Thyroid gland (tissue), 4 donors: ENCODE measurements around the gene NYNRIN.
A peak's percentile ranks its signal among the peaks of the same experiment; 100 is the strongest.

Experiments
- CTCF ChIP-seq, 6 experiments: fragments of 200-600 bp in 3 of 6; fragments of 450-650 bp in 3 of 6; sonication (generic) in 3 of 6; IDR thresholded peaks; one replicate each; pipeline ENCODE4 v1.5.1; 2016 to 2019; ENCODE audit warnings: antibody characterized with exemption in 6 of 6, mild to moderate bottlenecking in 2 of 6, inconsistent platforms in 1 of 6, moderate library complexity in 1 of 6
- POLR2A ChIP-seq, 2 donors: fragments of 450-650 bp; IDR thresholded peaks; one replicate each; pipeline ENCODE4 v1.6.1; 2017; ENCODE audit warnings: antibody characterized with exemption in 2 of 2, mild to moderate bottlenecking in 2 of 2, moderate library complexity in 1 of 2

DNA sequence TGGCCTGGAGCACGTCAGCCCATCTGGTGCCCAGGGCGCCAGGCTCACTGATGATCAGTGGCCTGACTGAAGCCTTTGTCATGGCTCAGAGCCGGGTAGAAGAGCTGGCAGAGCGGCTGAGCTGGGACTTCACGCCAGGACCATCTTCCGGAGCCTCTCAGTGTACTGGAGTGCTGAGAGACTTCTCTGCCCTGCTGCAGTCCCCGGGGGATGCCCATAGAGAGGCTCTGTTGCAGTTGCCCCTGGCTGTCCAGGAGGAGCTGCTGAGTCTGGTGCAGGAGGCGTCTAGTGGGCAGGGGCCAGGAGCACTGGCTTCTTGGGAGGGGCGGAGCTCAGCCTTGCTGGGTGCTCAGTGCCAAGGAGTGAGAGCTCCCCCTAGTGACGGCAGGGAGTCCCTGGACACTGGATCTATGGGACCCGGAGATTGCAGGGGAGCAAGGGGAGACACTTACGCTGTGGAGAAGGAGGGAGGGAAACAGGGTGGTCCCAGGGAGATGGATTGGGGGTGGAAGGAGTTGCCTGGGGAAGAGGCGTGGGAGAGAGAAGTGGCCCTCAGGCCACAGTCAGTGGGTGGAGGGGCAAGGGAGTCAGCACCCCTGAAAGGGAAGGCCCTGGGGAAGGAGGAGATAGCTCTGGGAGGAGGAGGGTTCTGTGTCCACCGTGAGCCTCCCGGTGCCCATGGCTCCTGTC lies 32.9 kb downstream of the NYNRIN start:
- peak; percentile 85 to 97 (median 90) for TF ChIP-seq CTCF (IDR thresholded peaks at IDR 0.05)
- peak in 1 of 2 donors; percentile 7 for TF ChIP-seq POLR2A (IDR thresholded peaks at IDR 0.05)
